Mesothelial cell of epicardium (in vitro differentiated cells): ENCODE measurements around the gene TIMM22. TPM values are rescaled to one million over a fixed set of nuclear protein-coding genes. Genes with fewer than 3 reads are reported as not detected.

Experiments
- DNase-seq, 2 experiments: peaks; one replicate each; pipeline ENCODE4 v3.0.0; 2021; ENCODE audit warnings: low spot score in 2 of 2; ENCODE audit not compliant: unreplicated experiment in 2 of 2
- H3K27ac Mint-ChIP-seq: 2 replicates; pipeline ENCODE4 v1.8.0; 2021; ENCODE audit warnings: mixed read lengths
- H3K27me3 Mint-ChIP-seq: 2 replicates; pipeline ENCODE4 v1.8.0; 2021; ENCODE audit warnings: low read depth, mixed read lengths
- H3K36me3 Mint-ChIP-seq: 2 replicates; pipeline ENCODE4 v1.8.0; 2021; ENCODE audit warnings: mixed read lengths
- H3K4me1 Mint-ChIP-seq: 2 replicates; pipeline ENCODE4 v1.8.0; 2021; ENCODE audit warnings: mixed read lengths
- H3K4me3 Mint-ChIP-seq: 2 replicates; pipeline ENCODE4 v1.8.0; 2021; ENCODE audit warnings: mild to moderate bottlenecking, moderate library complexity, mixed read lengths
- H3K9me3 Mint-ChIP-seq: 2 replicates; pipeline ENCODE4 v1.8.0; 2021; ENCODE audit warnings: mixed read lengths
- CTCF ChIP-seq: fragments of 200-600 bp; sonication (generic); IDR thresholded peaks from one replicate; pipeline ENCODE4 v1.5.0; 2021; ENCODE audit warnings: antibody characterized with exemption; ENCODE audit not compliant: unreplicated experiment
- total RNA-seq: library from RNA; stranded (reverse); gene quantifications from 3 replicates; pipeline ENCODE4 v1.2.1, GENCODE V29; 2021

Gene TIMM22
- total RNA-seq, 1 donor from 2014 or later = 15.5 TPM

DNA sequence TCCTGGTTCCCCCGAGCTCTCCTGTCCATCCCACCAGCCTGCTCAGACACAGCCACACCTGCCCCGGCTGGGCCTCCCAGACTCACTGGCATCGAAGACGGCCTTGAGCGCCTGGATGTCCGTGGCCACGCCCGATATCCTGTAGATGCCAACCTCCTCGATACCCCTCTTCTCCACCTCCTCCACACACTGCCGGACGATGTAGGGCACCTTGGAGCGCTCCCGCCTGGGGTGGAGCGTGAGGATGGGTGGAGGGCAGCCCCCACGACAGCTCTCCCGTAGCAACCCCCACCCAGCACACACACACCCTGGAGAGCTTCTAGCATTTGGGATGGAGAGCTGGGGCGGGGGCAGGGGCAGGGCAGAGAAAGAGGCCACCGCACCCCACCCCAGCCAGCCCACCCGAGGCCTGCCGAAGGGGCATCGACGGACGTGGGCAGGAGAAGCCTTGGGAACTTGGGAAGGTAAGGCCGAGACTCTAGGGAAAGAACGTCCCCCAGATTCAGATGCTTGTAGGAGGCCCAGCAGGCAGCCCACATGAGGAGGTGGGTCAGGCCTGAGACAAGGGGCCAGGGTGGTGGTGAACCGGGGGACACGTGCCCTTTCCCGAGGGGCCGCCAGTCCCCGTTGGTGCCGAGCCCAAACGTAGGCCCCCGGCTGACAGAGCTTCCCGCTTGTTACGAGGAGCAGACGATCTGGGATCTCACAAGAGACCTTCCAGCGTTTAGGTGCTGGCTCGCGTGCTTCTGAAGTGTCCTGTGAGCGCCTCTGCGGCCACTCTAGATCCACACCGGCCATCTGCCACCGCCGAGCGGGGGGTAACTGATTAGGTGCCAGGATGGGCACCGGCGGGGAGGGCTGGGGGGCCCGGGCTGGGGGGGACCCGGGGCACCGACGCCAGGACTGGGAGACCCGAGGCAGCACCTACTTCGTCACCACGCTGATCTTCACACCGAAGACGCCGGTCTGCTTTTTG is 15.1 kb downstream of the TIMM22 start:
- Mint-ChIP-seq H3K27me3 (no peaks in the 10 kb centered on the region), H3K27ac (no peak overlapping the region), H3K4me1 (no peaks in the 10 kb centered on the region), H3K4me3 (no peak overlapping the region), H3K36me3 (no peaks in the 10 kb centered on the region), H3K9me3 (no peaks in the 10 kb centered on the region)
- DNase-seq = no peak
- no peak for TF ChIP-seq CTCF

GRCh38 chr17:1012823-1013728 is 16.1 kb downstream of the TIMM22 start:
- no peaks in the 10 kb centered on the region for H3K4me1 Mint-ChIP-seq
- H3K4me3 Mint-ChIP-seq = no peak overlapping the region
- no peak for TF ChIP-seq CTCF
- no peak overlapping the region for H3K27ac Mint-ChIP-seq
- no peaks in the 10 kb centered on the region for H3K36me3 Mint-ChIP-seq
- H3K9me3 Mint-ChIP-seq = no peaks in the 10 kb centered on the region
- no peak for DNase-seq
- no peaks in the 10 kb centered on the region for H3K27me3 Mint-ChIP-seq

GRCh38 chr17:1013729-1014090 is 16.8 kb downstream of the TIMM22 start:
- H3K27me3 Mint-ChIP-seq = no peaks in the 10 kb centered on the region
- H3K4me3 Mint-ChIP-seq = no peak overlapping the region
- DNase-seq = no peak
- TF ChIP-seq CTCF = no peak
- H3K4me1 Mint-ChIP-seq = no peaks in the 10 kb centered on the region
- no peaks in the 10 kb centered on the region for H3K36me3 Mint-ChIP-seq
- no peaks in the 10 kb centered on the region for H3K9me3 Mint-ChIP-seq
- H3K27ac Mint-ChIP-seq = no peak overlapping the region

DNA sequence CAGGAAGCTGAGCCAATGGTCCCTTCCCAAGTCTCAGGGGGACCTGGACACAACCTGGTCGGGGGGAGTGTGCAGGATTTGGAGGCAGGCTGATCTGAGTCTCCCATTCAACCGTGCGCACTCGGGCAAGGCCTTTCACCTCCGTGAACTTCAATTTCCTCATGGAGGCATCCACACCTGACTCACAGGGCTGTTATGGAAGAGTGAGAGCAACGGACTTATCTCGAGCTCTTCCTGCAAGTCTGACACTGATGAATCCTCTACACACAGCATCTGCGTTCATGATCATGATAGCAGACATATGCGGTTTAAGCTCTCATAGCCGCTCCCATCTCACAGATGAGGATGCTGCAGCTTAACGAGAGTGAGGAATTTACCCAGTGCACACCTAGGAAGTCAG is 21.6 kb downstream of the TIMM22 start:
- H3K27ac Mint-ChIP-seq = no peak overlapping the region
- no peaks in the 10 kb centered on the region for H3K27me3 Mint-ChIP-seq
- no peak for DNase-seq
- no peaks in the 10 kb centered on the region for H3K9me3 Mint-ChIP-seq
- H3K36me3 Mint-ChIP-seq = peaks cover 5% of the 10 kb centered on the region
- no peak for TF ChIP-seq CTCF
- H3K4me1 Mint-ChIP-seq = peaks cover 5% of the 10 kb centered on the region
- H3K4me3 Mint-ChIP-seq = no peak overlapping the region

DNA sequence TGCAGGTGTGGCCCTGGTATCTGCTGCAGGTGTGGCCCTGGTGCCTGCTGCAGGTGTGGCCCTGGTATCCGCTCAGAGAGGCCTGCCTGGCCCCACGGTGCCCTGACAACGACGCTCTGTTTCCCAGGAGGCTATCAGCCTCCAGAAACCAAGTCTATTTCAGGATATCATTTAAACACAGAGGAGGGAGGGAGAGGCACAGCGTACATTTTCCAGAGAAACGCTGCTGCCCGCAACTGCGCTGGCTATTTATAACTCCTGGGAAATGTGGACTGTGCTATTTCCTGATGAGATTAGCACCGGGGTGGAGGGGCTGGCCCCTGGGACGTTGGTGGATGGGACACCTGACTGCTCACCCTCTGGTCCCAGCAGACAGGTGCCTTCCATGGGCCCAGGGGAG is 22.5 kb downstream of the TIMM22 start:
- Mint-ChIP-seq H3K27me3 (no peaks in the 10 kb centered on the region), H3K4me3 (no peak overlapping the region), H3K36me3 (peaks cover 5% of the 10 kb centered on the region), H3K9me3 (no peaks in the 10 kb centered on the region), H3K4me1 (peaks cover 5% of the 10 kb centered on the region), H3K27ac (peak overlapping the region; percentile 75)
- DNase-seq = no peak
- no peak for TF ChIP-seq CTCF
